AG09319 (cell line): Measurements from ENCODE around the gene SPATA31C1.
A peak's percentile ranks its signal among the peaks of the same experiment; 100 is the strongest.

Experiments used
- DNase-seq: peaks from one replicate; pipeline ENCODE4 v3.0.0-alpha.2; 2010; ENCODE audit warnings: low read depth; ENCODE audit errors: extremely low read depth
- CTCF ChIP-seq: IDR thresholded peaks from 2 replicates; pipeline ENCODE4 v1.5.1; 2011; ENCODE audit warnings: low read depth, mild to moderate bottlenecking, inconsistent platforms, low read length, moderate library complexity

The SPATA31C1 gene

GRCh38 chr9:87886933-87887505 is 30.7 kb upstream of the SPATA31C1 start:
- DNase-seq = no peak
- TF ChIP-seq CTCF = no peak

GRCh38 chr9:87887661-87888480 is 29.9 kb upstream of the SPATA31C1 start:
- TF ChIP-seq CTCF = no peak
- no peak for DNase-seq

GRCh38 chr9:87888501-87888900 is 29.3 kb upstream of the SPATA31C1 start:
- no peak for DNase-seq
- no peak for TF ChIP-seq CTCF

GRCh38 chr9:87889065-87889881 is 28.5 kb upstream of the SPATA31C1 start:
- TF ChIP-seq CTCF = no peak
- no peak for DNase-seq

GRCh38 chr9:87889882-87890252 is 27.9 kb upstream of the SPATA31C1 start:
- DNase-seq = no peak
- TF ChIP-seq CTCF = no peak

GRCh38 chr9:87890837-87891236 is 26.9 kb upstream of the SPATA31C1 start:
- DNase-seq = no peak
- TF ChIP-seq CTCF = no peak

GRCh38 chr9:87891754-87892153 is 26.0 kb upstream of the SPATA31C1 start:
- DNase-seq = peak; percentile 4
- TF ChIP-seq CTCF = no peak
